ENCODE data around the gene BAK1.
"Not testable (repeated sequence)": the region's sequence is repeated elsewhere in the genome, so short reads cannot be mapped to it uniquely, and the experiment has no call there.

The BAK1 gene

DNA sequence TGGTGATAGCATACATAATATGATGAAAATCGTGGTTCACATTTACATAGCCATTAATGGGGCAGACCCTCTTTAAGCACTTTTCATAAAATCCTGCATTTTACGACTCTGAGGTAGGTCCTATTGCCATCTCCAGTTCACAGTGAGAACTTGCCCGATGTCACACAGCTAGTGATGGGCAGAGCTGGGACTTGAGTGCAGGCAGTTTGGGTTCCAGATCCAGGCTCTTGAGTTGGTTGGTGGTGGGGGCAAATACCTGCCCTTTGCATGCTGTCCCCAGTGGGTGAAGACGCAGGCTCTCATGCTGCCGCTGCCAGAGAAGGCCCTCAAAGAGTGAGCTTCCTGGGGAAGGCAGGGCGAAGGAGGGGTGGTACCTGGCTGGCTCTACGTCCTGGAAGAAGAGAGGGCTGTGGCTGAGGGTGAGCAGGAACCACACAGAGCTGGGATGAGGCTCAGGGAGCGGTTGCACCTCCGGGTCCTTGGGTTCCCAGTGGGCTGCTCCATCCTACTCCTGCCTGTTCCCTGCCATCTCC lies 6.1 kb upstream of the BAK1 start:
- DNase-seq (ENCODE audit: low read depth) = no peak

GRCh38 chr6:33585403-33586107 lies 5.5 kb upstream of the BAK1 start:
- no peak for DNase-seq (ENCODE audit: low read depth)

DNA sequence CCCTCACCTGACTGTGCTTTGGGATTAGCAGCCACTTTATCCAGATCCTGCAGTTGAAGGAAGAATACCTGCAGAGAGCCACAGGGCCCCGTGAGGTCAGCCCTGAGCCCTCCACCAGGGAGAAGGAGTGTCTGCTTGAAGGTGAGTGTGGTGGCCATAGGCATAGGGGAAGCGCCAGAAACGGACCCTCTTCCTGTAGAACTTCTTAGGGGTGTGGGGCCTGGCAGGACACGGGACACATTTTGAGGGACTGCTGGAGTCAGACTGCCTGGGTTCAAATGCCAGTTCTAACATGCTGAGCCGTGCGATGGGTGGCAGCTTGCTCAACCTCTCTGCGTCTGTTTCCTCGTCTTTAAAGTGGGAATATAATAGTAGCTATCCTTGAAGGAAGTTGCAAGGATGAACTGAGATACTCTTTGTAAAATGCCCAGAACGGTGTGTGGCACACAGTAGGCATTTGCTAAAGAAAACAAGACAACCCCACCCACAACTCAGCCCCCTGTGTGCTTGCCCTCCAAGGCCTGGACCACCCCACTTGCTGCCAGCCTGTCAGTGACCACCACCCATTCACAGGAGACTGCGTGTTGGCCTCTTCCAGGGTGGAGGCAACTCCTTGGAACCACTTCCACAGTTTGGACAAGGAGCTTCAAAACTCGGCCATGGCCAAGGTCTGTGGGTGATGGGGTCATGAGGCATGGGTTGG lies 4.8 kb upstream of the BAK1 start:
- no peak for DNase-seq (ENCODE audit: low read depth)

DNA sequence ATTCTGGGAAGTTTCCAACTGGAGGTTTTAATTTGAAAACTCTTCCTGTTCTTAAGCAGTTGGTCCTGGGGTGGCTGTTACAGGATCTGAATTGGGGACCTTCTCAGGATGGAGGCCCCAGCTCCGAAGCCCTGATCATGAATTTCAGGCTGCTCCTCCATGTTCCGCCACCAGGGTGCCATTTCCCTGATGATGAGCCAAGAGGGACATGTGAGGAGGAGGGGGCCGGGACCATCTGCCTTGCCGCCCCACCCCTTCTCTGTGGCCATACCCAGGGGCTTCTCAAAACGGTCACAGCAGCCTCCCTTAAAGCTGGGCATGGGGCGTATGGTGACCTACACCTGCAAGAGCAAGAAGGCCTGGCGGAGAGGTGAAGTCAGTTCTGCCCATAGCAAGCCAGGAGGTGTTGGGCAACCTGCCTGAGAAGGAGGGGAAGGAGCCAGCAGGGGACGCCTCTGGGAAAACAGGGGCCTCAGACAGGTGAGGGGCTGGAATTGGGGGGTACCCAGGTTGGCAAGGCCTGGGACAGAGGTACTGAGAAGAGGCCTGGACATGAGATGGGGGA lies 3.6 kb upstream of the BAK1 start:
- no peak for DNase-seq (ENCODE audit: low read depth)

- DNase-seq (ENCODE audit: low read depth) = no peak
Measured at GRCh38 chr6:33581186-33581585, 1.1 kb upstream of the BAK1 start.

DNA sequence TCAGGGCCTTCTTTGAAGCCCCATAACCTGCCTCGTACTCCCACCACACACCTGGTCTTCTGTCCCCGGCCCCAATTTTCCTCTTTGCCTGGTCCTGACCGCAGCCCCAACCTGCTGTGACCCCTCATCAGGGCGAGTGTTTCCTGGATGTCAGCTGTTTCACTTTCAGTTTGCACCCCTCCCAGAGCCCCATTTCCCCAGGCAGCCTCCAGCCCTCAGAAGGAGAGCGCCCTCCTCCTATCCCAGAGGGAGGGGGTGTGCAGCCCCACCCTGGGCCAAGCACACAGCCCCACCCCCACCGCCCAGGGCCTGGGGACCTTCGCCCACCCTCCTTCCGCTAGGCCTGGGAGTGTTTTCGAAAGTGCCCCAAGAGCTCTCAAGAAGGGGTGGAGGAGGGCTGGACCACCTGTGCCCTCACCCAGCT lies 1.5 kb downstream of the BAK1 start:
- no peak for DNase-seq (ENCODE audit: low read depth)

GRCh38 chr6:33578164-33578563 lies 1.9 kb downstream of the BAK1 start:
- DNase-seq (ENCODE audit: low read depth) = no peak

GRCh38 chr6:33577718-33578117 lies 2.4 kb downstream of the BAK1 start:
- DNase-seq (ENCODE audit: low read depth) = no peak

DNA sequence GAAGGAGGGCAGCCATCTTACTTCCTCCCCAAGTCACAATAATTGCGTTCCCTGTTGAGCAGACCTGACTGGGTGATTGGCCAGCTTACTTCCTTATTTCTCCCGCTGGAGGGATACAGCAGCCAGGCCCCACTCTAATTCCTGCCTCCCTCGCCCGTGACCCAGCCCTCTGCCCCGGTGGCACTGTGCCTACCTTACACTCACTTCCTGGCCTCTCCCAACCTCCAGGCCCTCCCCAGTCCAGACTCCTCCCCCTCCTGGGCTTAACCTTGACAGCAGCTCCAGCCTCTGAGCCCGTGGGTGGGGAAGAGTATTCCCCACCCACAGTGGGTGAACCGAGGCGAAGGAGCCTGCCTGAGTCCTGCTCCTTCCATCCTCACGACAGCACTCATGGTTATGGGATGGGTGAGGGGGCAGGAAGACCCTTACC lies 3.0 kb downstream of the BAK1 start:
- DNase-seq (ENCODE audit: low read depth) = no peak

GRCh38 chr6:33576668-33577067 lies 3.4 kb downstream of the BAK1 start:
- DNase-seq (ENCODE audit: low read depth) = no peak

DNA sequence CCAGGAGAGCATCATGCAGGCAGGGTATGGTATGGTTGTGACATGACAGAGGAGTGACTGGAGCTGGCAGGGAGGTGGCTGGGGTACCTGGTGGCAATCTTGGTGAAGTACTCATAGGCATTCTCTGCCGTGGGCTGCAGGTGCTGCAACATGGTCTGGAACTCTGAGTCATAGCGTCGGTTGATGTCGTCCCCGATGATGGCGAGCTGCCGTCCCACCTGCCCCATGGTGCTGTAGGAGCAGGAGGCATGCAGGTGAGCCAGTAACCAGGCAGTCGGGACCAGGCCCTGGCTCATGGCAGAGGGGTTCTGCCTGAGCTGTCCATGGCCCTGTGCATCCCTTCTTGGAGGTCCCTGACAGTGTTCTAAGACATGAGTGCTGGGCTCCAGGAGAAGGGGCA lies 4.9 kb downstream of the BAK1 start:
- no peak for DNase-seq (ENCODE audit: low read depth)

DNA sequence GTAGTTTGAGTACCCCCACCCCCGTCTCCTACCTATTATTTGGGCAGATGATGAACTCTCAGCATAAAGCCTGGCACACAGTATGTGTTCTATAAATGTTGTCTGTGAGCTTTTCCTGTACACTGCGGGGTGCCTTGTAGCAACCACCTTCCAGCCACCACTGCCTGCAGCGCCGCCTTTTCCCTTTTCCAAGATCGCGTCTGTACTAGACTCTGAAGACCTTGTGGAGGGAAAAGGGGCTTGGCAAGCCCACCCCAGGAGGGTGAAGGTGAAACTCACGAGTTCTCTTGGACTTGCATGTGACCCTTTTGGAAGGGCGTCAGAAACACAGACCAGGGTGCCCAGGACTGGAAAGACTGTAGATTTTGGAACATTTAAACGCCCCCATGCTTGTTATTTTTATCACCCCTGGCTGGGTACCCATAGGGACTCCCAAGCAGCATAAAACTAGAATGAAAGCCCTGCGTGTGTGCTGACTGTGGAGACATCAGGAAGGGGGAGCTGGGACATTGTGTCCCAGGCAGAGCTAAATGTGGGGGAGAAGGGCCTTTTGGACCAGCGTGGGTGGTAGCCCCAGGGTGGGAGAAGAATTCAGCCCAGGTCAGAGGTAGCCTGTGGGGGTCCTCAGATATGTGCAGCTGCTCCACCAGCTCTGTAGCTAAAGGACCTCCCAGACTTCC lies 8.3 kb downstream of the BAK1 start:
- no peak for DNase-seq (ENCODE audit: low read depth)

DNA sequence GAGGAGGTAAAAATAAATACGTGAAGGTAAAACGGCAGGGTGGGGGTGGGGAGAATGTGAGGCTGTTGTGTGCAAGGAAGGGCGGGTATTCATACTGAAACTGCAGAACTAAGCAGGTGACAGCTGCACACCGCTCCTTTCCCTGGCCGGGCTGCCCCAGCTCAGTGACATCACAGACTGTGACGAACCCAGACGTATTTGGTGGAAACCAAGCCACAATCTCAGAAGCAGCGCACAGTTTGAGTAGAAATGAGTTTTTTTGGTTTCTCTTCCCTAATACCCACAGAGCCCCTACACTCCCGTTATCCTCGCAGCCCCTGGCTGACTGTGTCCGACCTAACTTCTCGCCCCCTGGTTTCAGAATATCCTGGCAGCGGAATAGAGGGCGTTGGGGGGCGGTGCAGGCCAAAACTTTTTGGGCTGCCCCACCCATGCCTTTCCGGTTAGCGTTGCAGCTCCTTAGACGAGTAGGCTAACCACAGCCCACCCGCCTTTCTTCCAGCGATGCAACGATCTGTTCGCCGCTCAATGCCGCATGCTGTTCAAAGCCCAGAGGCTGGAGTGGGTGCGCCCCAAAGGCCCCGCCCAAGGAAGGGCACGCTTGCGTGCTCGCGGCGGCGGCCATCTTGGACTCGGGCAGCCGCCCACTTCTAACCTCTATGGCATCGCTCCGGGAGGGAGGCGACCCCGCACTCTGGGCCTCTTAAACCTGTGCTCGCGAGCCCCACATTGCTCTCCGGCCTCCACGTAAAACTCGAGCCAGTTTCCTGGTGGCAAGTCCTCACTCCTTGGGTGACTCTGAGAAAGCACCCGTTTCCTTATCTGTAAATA lies 9.1 kb downstream of the BAK1 start:
- DNase-seq (ENCODE audit: low read depth) = no peak

DNA sequence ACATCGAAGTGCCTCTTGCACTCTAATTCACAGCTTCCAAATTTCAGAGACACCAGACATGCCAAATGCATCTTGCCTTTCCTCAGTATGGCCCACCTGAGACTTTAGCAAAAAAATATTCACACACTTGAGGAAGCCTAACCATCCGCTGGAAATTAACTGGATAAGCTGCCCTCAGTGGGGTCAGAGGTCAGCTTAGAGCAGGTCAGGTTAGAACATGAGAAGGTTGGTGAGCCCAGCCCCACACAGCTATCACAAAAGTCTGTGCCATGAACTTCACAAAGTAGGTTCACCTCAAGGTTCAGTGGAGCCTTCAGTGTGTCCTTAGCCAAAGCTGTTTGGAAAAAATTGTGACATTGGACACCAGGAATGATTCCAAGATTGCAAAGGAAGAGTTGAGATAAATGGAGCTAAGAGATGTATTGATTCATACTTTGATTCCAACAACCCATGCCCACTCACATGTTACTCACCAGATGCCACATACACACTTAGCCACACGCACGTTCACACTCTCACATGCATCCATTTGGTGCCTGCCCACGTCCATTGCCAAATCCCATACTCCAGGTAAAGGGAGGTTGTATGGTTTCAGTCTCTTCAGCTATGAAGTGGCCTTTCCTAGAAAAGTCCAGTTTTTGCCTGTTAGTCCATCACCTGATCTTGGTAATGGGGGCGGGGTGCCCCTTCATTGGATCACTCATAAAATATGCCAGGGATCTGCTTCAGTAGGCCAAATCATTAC lies 11.1 kb downstream of the BAK1 start:
- no peak for DNase-seq (ENCODE audit: low read depth)

GRCh38 chr6:33567836-33568235 lies 12.2 kb downstream of the BAK1 start:
- DNase-seq (ENCODE audit: low read depth) = no peak

DNA sequence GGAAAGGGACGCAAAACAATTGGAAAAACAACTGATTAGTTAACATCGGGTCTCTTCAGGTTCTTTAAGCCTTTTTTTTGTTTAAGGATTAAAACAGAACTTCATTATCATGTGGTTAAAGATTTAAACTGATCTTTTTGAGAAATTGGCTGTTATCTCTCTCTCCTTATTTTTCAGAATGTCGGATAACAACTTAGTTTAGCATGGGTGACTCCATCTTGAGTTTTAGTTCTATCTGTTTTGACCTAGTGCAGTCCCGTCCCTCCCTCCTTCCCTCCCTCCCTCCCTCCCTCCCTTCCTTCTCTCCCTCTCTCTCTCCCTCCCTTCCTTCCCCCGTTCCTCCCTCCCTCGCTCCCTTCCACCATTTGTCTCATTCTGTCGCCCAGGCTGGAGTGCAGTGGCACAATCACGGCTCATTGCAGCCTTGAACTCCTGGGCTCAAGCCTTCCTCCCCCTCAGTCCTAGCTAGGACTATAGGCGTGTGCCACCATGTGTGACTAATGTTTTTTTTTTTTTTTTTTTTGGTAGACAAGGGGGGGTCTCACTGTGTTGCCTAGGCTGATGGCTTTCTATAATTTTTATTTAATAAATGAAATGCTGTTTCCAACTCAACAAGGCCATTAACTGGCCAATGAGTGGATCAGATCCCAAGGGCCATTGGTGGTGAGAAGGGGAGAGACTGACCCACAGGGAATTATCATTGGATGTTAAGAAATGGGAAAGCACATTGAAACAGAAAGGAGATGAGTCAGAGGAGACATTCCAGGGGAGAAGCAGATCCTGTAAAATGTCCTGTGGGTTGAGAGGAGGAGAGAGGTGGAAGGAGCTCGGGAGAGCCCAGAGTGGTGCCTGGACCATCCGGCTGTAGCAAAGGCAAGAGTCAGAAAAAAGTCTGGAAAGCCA lies 13.6 kb downstream of the BAK1 start:
- DNase-seq (ENCODE audit: low read depth) = no peak

GRCh38 chr6:33558801-33559200 lies 21.3 kb downstream of the BAK1 start:
- no peak for DNase-seq (ENCODE audit: low read depth)

DNA sequence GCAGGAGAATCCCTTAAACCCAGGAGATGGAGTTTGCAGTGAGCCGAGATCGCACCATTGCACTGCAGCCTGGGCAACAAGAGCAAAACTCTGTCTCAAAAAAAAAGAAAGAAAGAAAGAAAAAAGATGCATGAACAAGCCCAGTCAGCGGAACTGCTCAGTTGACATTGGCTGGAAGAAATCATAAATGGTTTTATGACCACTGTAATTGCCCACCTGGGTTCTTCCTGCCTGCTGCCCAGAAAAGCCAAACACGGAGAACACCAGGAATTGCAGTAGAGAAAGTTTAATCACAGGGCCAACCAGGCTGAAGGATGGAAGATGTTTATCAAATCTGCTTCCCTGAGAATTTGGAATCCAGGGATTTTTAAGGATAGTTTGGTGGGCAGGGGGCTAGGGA lies 22.7 kb downstream of the BAK1 start:
- no peak for DNase-seq (ENCODE audit: low read depth)

- DNase-seq (ENCODE audit: low read depth) = not testable (repeated sequence)
Measured at GRCh38 chr6:33552883-33553282, 27.2 kb downstream of the BAK1 start.

DNA sequence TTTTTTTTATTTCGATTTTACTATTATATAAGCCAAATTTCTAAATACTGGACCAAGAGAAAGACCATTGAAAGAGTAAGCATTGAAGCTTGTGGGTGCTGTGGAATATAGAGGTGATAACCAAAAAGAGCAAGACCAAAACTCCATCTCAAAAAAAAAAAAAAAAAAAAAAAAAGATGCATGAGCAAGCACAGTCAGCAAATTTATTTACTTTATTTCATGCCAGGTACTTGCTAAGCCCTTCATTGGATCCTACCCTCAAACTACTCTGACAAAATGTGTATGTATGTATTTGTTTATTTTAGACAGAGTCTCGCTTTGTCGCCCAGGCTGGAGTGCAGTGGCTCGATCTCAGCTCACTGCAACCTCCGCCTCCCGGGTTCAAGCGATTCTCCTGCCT lies 27.8 kb downstream of the BAK1 start:
- DNase-seq (ENCODE audit: low read depth) = no peak

Measured in non-pigmented ciliary epithelial cell (primary cell).